ENCODE data around the gene PCMTD2. TPM values are rescaled to one million over a fixed set of nuclear protein-coding genes. Genes with fewer than 3 reads are reported as not detected.
A peak's percentile ranks its signal among the peaks of the same experiment; 100 is the strongest.

PCMTD2 gene
- total and polyA plus RNA-seq, 2 of the 13 experiments (the other 11 are each of a cell fraction or from before 2014, with no cell fraction given), result 47.0 to 76.9 TPM

DNA sequence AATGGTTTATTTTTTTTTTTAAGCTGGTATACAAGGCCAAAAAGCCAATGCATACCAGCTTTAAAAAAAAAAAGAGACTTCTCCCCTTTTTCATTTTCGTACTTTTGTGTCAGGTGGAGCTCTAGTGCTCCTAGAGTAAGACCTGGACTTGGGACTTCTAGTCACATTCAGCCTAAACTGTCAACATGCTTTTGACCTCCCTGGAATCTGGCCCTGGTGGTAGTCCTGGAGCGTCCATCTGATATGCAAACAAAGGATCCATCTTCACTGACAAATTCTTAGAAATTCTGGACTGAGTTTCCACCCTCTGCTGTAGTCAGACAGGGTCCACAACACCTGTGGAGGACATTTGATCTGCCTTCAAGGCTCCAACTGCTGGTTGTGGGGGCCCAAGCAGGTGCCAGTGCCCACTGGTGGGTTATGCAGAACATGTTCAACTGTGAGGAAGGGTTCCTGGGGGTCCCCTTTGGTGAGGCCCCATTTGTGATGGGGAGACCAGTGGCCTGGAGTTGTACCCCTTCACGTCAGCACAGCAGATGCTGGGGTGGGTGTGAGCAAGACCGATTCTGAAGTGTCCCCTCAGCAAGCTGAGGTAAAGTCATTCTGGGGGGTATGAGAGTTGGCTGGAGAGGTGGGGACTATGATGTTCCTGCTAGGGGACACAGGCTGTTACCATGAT is 12.6 kb upstream of the PCMTD2 start (continued):
- no peak; the same call in 1 of the 2 replicates for TF ChIP-seq SMAD1 (CRISPR knock-in tag; IDR thresholded peaks at IDR 0.05; ENCODE audit: borderline replicate concordance, low read depth)
- peak; percentile 93 for TF ChIP-seq ZNF362 (CRISPR knock-in tag; IDR thresholded peaks at IDR 0.05; ENCODE audit: borderline replicate concordance)
- TF ChIP-seq ZNF34 (CRISPR knock-in tag; IDR thresholded peaks at IDR 0.05; ENCODE audit: borderline replicate concordance), result no peak
- TF ChIP-seq, protein P1, sequence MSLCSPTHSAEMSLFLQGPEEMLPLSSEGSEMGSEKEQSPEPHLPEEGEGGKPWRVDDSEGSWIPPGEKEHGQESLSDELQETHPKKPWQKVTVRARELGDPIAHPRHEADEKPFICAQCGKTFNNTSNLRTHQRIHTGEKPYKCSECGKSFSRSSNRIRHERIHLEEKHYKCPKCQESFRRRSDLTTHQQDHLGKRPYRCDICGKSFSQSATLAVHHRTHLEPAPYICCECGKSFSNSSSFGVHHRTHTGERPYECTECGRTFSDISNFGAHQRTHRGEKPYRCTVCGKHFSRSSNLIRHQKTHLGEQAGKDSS (CRISPR knock-in tag; IDR thresholded peaks at IDR 0.05; ENCODE audit: borderline replicate concordance, low read depth), result peak; percentile 90
- 0 out of 2 replicates have a peak, but pooled peaks have one; percentile 66 for TF ChIP-seq ZNF430 (CRISPR knock-in tag; IDR thresholded peaks at IDR 0.05)
- TF ChIP-seq NR2F2 (IDR thresholded peaks at IDR 0.05; ENCODE audit: borderline replicate concordance, low read depth), result peak; percentile 96
- 0 out of 2 replicates have a peak, but pooled peaks have one; percentile 30 for TF ChIP-seq ELF1 (CRISPR knock-in tag; IDR thresholded peaks at IDR 0.05)
- peak; percentile 99 for TF ChIP-seq MEIS1 (CRISPR knock-in tag; IDR thresholded peaks at IDR 0.05; ENCODE audit: borderline replicate concordance)
- no peak for TF ChIP-seq FIP1L1 (IDR thresholded peaks at IDR 0.05; ENCODE audit: borderline replicate concordance, insufficient read depth, low read depth, low read length)
- TF ChIP-seq, protein P2, sequence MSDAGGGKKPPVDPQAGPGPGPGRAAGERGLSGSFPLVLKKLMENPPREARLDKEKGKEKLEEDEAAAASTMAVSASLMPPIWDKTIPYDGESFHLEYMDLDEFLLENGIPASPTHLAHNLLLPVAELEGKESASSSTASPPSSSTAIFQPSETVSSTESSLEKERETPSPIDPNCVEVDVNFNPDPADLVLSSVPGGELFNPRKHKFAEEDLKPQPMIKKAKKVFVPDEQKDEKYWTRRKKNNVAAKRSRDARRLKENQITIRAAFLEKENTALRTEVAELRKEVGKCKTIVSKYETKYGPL (CRISPR knock-in tag; IDR thresholded peaks at IDR 0.05), result peak; percentile 36; the same call in 1 of the 2 replicates
- TF ChIP-seq SOX13 (IDR thresholded peaks at IDR 0.05), result no peak
- peak in 1 of 2 experiments; percentile 91; a peak in 2 of 4 replicates for TF ChIP-seq SOX13 (CRISPR knock-in tag; conservative IDR thresholded peaks at IDR 0.05 in 1 of 2, IDR thresholded peaks at IDR 0.05 in 1 of 2)
- no peak for TF ChIP-seq DR1 (CRISPR knock-in tag; IDR thresholded peaks at IDR 0.05)
- peak; percentile 57; the same call in 1 of the 2 replicates for TF ChIP-seq ZNF766 (CRISPR knock-in tag; IDR thresholded peaks at IDR 0.05; ENCODE audit: borderline replicate concordance)
- peak; percentile 47; the same call in 1 of the 3 replicates for TF ChIP-seq MXI1 (IDR thresholded peaks at IDR 0.05; ENCODE audit: borderline replicate concordance, low read depth, low read length)
- peak; percentile 71; the same call in 1 of the 2 replicates for TF ChIP-seq ZNF263 (CRISPR knock-in tag; IDR thresholded peaks at IDR 0.05)
